Dermis lymphatic vessel endothelial cell (primary cell): ENCODE measurements around the gene RNU6-8. TPM values are rescaled to one million over a fixed set of nuclear protein-coding genes. Genes with fewer than 3 reads are reported as not detected.

ENCODE experiments used
- total RNA-seq: library from RNA; depleted of rRNA; stranded (reverse); fragments of >200 nt; gene quantifications from 2 replicates; pipeline ENCODE4 v1.2.1, GENCODE V29; 2014

The RNU6-8 gene
- total RNA-seq, result not detected in 2 replicates

DNA sequence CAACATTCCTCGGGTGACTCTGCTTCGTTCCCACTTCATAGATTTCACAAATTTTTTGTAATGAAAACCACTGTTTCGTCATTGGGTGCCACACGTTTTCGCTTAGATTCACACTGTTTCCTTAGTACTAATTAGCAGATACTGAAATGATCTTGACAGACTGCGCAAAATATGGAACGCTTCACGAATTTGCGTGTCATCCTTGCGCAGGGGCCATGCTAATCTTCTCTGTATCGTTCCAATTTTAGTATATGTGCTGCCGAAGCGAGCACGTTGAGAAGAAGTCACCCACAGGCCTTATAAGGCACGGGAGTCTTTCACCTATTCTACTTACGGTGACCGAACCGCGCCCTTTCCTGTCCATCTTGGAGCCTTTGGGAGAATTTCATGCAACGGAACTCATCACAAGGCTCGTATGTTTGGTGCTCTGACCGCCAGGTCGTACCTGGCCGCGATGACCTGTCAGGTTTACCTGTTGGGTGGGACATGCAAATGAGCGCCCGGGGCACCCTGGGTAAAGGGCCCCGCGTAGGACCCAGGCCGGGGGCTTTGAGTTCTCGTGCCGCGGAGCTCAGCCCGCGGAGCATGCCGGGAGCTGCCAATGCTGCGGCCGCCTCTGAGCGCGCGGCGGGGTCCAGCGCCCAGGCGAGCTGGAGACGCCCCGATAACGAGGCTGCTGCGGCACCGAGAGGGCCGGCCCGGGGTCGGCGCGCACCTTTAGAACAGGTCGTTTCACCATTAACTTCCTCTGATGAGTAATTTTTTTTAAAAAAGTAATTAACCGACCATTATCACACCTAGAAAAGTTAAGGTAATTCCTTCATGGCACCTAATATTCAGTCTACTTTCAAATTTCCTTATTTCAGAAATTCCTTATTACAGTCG, at the start of gene RNU6-8:
TSS of gene RNU6-8 (minus strand) at position 272 of the 885 bp plus-strand sequence.

GRCh38 chr14:32201816-32202490, 1.1 kb downstream of the RNU6-8 start, which contains the start of gene RNU6-7:
RNU6-7 (plus strand) TSS chr14:32202045.

Other genes with a start within 250 kb of the RNU6-8 start
- 40.2 and 49.8 TPM in 2 replicates for gene ARHGAP5, start 126.0 kb downstream of the RNU6-8 start, total RNA-seq
- gene RNU6-7, start 1.2 kb downstream of the RNU6-8 start, total RNA-seq, result not detected in 2 replicates
- 0.22 and 0.86 TPM in 2 replicates for gene AKAP6, start 126.0 kb upstream of the RNU6-8 start, total RNA-seq